ENCODE results near the gene ZIM2. TPM values are rescaled to one million over a fixed set of nuclear protein-coding genes. Genes with fewer than 3 reads are reported as not detected.
A peak's percentile ranks its signal among the peaks of the same experiment; 100 is the strongest.

The ZIM2 gene
- total RNA-seq, 1 donor from 2014 or later, result 1.2 TPM

GRCh38 chr19:56806639-56807038 lies 33.9 kb downstream of the ZIM2 start:
- no peak for DNase-seq

- no peak for DNase-seq
These were observed 62.2 kb downstream of the ZIM2 start for GRCh38 chr19:56778351-56778750.

- DNase-seq, result no peak
These were observed 70.9 kb downstream of the ZIM2 start for GRCh38 chr19:56769650-56770049.

GRCh38 chr19:56765137-56765536 lies 75.4 kb downstream of the ZIM2 start:
- DNase-seq, result peak; percentile 55

GRCh38 chr19:56764196-56764695 lies 76.3 kb downstream of the ZIM2 start:
- DNase-seq, result no peak

GRCh38 chr19:56760842-56761241 lies 79.7 kb downstream of the ZIM2 start:
- DNase-seq, result no peak

- no peak for DNase-seq
These were observed 81.0 kb downstream of the ZIM2 start for GRCh38 chr19:56759531-56759930.

- DNase-seq, result peak; percentile 16
These were observed 89.4 kb downstream of the ZIM2 start for GRCh38 chr19:56751078-56751489.

- no peak for DNase-seq
These were observed 89.9 kb downstream of the ZIM2 start for GRCh38 chr19:56750658-56751057.

- DNase-seq, result peak; percentile 51
These were observed 92.1 kb downstream of the ZIM2 start for GRCh38 chr19:56748378-56748777.

GRCh38 chr19:56746367-56746766 lies 94.2 kb downstream of the ZIM2 start:
- DNase-seq, result no peak

GRCh38 chr19:56740501-56740900 lies 100.0 kb downstream of the ZIM2 start:
- DNase-seq, result peak; percentile 23

- no peak for DNase-seq
These were observed 104.0 kb downstream of the ZIM2 start for GRCh38 chr19:56736571-56736970.

GRCh38 chr19:56732976-56733375 lies 107.5 kb downstream of the ZIM2 start:
- DNase-seq, result no peak

- DNase-seq, result no peak
These were observed 112.8 kb downstream of the ZIM2 start for GRCh38 chr19:56727677-56728076.

- DNase-seq, result no peak
These were observed 114.6 kb downstream of the ZIM2 start for GRCh38 chr19:56725829-56726424.

Small RNAs within 50 kb of the gene (small RNA-seq; reads per million reads assigned to genes)
- not detected for gene AC006115.2 (ENCODE audit: low replicate concordance)

Other genes starting within 250 kb of the ZIM2 start
- 5.7 TPM for gene ZNF71, start 245.4 kb downstream of the ZIM2 start, total RNA-seq
- 0.20 TPM for gene SMIM17, start 197.6 kb downstream of the ZIM2 start, total RNA-seq
- gene ZNF835, start 169.0 kb downstream of the ZIM2 start, total RNA-seq, result 1.8 TPM
- gene PEG3, start within 50 bp of the ZIM2 start, total RNA-seq, result 37.3 TPM

All from skin of body (tissue), 3 donors.